Stimulated activated CD4-positive, alpha-beta T cell treated with anti-CD3 and anti-CD28 coated beads, TNF-alpha, amount 100 ng/mL, for 1 hour (primary cell): ENCODE measurements around the gene RAB31.

Experiments
- DNase-seq, 3 donors: peaks; one replicate each; pipeline ENCODE4 v3.0.0-alpha.2; 2020; ENCODE audit warnings: low read depth in 3 of 3, low spot score in 1 of 3

Gene RAB31

DNA sequence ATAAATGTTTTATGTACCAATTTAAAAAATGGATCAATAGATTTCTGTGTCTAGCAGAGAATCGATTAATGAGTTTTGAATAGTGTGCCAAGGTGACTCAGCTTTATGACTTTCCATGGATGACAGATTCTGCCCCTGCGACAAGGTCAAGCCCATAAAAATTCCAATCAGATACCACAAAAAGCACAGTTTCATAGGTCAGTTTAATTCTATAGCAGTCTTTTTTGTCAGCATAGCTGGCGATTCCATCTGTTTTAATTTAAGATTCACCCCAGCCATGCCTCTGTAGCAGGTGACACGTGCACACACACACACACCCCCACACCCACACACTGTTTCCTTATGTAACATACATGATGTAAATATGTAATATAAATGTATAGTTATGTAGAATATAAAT is 28.9 kb downstream of the RAB31 start:
- no peak for DNase-seq

GRCh38 chr18:9737472-9738121 is 29.5 kb downstream of the RAB31 start:
- no peak for DNase-seq

GRCh38 chr18:9738266-9738969 is 30.3 kb downstream of the RAB31 start:
- no peak for DNase-seq

GRCh38 chr18:9739516-9739915 is 31.4 kb downstream of the RAB31 start:
- no peak for DNase-seq

- DNase-seq: no peak
These were observed 32.0 kb downstream of the RAB31 start for GRCh38 chr18:9740071-9740470.

- DNase-seq: no peak
These were observed 33.3 kb downstream of the RAB31 start for GRCh38 chr18:9741406-9741792.

- DNase-seq: no peak
These were observed 33.9 kb downstream of the RAB31 start for GRCh38 chr18:9741793-9742523.

GRCh38 chr18:9742524-9743131 is 34.5 kb downstream of the RAB31 start:
- no peak for DNase-seq

GRCh38 chr18:9743200-9744016 is 35.3 kb downstream of the RAB31 start:
- DNase-seq: no peak

- no peak for DNase-seq
These were observed 38.9 kb downstream of the RAB31 start for GRCh38 chr18:9746958-9747357.

DNA sequence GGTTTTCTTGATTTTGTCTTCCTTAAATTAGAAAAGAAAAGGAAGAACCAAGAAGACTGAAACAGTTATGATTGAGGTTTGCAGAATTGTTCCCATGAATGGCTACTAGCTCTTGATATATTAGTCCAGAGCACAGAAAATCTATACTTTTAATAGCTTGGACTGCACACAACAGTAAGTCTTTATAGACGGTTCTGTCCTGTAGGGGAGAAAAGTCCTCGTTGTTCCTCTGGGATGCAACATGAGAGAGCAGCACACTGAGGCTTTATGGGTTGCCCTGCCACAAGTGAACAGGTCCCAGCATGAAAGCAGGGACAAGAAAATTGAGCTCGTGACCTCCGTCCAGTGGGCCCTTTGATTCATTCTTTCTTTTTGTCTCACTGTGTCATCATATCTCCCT is 41.5 kb downstream of the RAB31 start:
- DNase-seq: no peak

DNA sequence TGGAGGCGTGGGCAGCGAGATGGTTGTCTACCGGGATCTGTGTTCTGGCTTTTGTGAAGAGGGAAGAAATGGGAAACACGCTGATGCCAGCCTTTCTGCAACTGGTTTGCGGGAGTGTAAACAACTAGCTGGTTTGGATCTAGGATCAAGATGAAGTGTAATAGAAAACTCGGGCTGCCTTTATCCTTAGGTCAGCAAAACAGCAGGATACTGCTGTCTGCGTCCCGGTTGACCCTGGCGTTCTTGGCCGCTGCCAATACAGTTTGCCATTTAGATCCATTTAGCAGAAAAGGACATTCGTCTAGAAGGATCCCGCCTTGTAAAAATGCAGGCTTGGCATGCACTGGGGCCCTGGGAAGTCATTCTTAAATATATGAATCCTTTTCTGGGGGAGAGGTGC is 42.0 kb downstream of the RAB31 start:
- DNase-seq: no peak

GRCh38 chr18:9750606-9751304 is 42.7 kb downstream of the RAB31 start:
- no peak for DNase-seq

DNA sequence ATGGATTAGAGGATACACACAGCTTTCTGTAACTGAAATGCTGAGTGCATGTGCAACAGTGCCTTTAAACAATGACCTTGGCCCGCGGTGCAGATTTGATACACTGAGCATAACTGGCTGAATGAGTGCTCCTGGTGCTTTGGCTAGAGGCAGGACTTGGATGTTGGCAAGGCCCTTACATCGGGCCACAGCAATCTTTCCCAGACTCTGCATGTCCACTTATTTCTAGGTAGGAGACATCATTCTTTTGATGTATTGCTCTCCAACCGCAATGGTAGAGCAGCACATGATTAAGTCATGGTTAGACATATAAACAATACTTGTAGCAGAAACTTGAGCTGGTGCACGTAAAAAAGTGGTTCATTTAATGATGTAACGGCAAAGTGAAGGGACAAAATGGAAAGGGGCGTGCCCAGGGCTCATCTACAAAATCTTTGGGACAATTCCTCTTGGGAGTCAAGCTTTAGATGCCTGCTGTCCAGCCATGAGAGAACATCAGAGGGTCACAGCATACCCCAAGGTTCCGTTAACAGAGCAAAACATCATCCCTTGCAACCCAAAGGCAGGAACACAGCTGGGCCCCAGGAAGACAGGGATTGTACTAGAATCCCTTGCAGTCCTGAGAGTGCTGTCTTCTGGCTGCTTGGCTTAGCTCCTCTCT is 43.4 kb downstream of the RAB31 start:
- no peak for DNase-seq

DNA sequence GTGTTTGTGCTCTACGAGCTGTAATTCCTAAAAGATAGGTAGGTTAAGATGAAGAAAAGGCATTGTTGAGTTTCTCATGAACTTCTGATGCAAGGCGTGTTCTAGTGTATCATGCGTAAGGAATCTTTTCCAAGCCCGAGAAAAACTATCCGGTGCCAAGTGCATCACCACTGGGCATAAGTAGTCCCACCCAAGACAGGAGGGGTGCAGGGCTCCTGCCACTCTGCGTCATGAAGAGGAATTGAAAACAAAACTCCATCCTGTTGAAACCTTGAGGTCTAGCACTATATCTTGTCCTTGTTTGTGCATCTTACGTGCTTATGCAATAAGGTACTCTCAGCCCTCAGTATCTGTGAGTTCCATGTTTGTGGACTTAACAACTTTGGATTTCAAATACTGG is 45.7 kb downstream of the RAB31 start:
- no peak for DNase-seq

DNA sequence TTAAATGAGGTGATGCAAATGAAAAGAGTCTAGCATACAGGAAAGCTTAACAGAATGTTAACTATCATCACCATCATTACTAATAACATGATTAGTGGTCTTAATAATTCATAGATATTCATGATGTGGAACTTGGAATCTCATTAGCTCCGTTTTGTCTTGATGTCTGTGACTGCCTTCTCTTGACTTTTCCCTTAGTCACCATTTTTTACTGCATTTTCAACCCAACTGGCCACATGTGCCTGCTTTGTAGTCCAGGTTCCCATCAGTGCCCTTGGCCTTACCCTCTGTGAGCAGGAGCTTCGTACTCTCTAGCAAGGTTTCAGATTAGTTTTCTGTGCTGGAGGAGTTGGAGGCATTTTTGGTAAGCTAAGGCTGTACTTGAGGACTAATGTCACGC is 47.0 kb downstream of the RAB31 start:
- no peak for DNase-seq

DNA sequence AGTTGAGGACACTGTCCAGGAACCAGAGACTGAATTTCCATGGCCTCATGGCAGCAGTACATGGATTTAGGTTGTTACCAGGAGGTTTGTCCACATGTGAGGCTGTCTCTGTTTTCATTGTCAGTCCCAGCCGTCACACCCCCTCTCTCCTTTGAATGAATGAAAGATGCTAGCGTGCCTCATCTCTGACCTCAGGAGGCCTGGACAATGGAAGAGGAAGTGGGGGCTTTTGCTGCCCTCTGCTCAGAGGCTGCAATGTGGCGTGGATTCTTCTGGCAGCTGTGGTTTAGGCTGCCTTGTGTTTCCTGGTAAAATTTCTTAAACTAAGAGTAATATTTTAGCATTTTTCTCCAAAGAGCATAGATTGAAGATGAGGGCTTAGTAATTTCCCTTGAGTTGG is 47.5 kb downstream of the RAB31 start:
- no peak for DNase-seq

GRCh38 chr18:9756271-9756932 is 48.3 kb downstream of the RAB31 start:
- no peak for DNase-seq

GRCh38 chr18:9756933-9757470 is 48.9 kb downstream of the RAB31 start:
- no peak for DNase-seq
